Inferior parietal cortex (tissue), 1 donor: ENCODE data around the gene SMAD2.
"Not testable (repeated sequence)": the region's sequence is repeated elsewhere in the genome, so short reads cannot be mapped to it uniquely, and the experiment has no call there.

Experiments
- DNase-seq: peaks from one replicate; pipeline ENCODE4 v3.0.0-alpha.2; 2016; ENCODE audit errors: extremely low spot score

SMAD2 gene

GRCh38 chr18:47930199-47930930 is at the start of gene SMAD2:
Gene SMAD2 (minus strand): TSS chr18:47930659. CDS start chr18:47896756, 33,903 bp downstream.
- peak; percentile 43 for DNase-seq

GRCh38 chr18:47979611-47980200 is 49.2 kb upstream of the SMAD2 start:
- DNase-seq = no peak

- no peak for DNase-seq
These were observed 48.1 kb upstream of the SMAD2 start for GRCh38 chr18:47978603-47979002.

- no peak for DNase-seq
These were observed 47.7 kb upstream of the SMAD2 start for GRCh38 chr18:47978141-47978540.

DNA sequence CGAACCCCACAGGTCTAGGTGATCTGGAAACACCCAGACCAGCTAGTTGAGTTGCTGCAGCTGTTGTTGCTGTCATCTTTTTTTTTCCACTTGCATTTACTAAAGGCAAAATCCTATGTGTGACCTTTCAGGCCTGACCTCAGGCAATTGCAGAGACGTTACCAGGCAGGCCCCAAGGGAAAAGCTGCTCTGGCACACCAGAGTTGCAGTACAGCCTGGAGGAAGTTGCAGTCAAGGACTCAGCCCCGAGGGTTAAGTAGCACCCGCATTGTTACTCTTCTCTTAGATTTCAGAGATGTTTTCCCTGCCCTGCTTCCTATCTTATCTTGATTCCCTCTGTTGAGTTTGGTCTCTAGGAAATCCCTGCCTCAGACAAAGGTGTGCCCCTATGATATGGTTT is 45.2 kb upstream of the SMAD2 start:
- no peak for DNase-seq

GRCh38 chr18:47975105-47975504 is 44.6 kb upstream of the SMAD2 start:
- DNase-seq = no peak

DNA sequence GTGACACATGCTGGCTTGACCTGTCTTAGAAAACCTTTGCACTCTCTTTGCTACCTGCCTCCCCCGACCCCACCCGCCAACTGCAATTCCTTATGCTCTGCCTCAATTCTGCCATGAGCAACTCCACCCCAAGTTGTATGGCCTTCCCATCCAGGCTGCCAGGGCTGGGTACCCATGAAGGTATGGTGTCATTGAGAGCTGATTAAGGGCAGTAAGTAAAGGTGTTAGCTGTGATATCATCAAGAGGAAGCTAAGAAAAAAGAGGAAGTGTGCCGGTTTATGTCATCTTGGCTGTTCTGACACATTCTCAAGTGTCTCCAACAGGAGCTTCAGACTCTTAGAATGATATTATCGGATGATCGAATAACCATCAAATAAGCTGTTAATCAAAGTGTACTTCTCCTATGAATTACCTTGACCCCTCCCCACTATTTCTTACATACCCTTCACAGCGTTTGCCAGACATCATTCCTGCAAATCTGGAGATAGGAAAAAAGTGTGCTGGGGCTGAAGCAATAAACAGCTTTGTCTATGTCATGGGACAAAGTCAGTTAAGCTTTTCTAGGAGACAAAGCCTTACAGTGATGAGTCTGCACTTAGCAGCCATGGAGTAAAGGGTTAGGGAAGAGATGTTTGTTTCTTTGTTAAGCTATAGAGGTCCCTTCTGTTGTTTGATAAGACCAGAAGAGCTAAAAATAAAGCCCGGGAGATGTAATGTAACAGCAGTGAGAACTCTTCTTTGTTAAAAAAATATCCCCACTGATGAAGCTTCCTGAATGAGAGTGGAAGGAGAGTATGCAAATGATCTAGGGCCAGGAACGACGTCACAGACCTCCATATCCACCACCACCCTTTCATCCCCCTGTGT is 40.4 kb upstream of the SMAD2 start:
- DNase-seq = no peak

DNA sequence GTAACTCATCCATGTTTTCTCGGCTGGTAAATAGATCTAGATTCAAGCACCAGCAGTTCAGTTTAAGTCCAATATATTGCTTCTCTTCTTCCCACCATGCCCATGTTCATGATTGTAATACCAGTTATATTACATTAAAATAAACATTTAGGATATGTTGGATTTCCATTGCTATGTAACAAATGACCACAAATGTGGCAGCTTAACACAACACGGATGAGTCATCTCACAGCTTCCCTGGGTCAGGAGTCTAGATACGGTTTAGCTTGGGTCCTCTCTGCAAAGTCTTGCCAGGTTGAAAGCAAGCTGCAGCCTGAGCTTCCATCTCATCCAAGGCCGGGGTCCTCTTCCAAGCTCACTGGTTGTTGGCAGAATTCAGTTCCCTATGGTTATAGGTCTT is 39.4 kb upstream of the SMAD2 start:
- no peak for DNase-seq

DNA sequence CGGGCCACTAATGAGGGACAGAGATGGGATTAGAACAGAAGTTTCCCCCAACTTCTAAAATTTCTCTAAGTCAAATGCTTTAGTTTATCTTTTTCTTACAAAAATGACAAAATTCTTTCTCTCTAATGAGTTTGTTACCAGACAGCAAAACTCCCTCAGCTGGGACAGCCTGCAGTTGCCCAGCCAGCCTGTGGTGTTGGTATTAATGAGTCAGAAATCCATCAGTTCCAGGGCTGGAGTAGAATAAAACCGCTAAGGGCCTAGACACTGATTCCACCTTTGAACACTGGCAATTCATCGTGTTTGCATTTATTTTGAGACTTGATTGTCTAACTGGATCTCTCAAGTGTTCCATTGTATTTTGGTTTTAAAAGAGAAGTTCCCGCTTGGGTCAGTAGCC is 38.3 kb upstream of the SMAD2 start:
- DNase-seq = no peak

DNA sequence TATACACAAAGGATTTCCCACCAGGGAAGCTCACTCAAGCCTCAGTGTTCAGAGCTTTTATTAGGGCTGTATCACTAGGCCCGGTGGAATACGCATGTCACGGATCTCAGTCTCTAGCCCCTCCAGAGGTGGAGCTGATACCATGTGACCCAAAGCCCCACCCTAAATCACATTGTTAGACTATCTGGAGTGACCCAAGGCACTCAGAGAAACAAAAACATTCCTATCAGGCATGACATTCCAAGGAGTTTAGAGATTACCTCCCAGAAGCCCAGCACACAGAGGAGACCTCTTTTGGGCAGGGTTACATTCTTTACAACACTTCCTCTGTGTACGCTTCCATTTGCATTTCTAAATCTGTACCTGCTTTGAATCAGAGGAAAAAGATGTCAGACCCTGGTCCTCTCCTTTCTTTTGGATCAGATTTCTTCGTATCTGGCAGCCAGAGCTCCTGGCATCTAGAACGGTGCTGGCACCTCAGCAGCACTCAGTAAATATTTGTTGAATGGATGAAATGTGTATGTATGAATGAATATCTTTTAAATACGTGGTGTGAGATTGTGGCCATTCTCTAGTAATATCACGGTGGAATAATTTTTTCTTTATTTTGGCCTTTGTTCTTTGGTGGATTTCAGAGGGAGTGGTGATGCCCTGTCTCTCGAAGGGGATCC is 37.7 kb upstream of the SMAD2 start:
- no peak for DNase-seq

DNA sequence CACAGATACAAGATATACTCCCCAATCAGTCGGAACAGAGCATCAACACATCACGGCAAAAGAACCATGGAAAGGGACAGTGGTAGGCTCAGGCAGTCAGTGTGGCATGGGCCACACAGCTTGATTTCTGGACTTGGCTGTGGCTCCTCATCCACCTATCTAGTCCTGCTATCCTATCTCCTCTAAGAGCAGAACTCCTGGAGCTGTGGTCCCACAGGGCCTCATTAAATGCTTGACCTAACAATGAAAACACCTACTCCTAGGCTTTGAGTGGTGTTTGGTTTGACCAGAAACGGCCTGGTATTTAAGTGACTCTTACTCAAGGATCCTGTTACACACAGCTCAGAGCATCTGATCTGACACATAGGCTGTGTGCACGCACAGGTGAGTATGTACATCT is 33.6 kb upstream of the SMAD2 start:
- DNase-seq = no peak

- DNase-seq = not testable (repeated sequence)
These were observed 30.5 kb upstream of the SMAD2 start for GRCh38 chr18:47961003-47961402.

DNA sequence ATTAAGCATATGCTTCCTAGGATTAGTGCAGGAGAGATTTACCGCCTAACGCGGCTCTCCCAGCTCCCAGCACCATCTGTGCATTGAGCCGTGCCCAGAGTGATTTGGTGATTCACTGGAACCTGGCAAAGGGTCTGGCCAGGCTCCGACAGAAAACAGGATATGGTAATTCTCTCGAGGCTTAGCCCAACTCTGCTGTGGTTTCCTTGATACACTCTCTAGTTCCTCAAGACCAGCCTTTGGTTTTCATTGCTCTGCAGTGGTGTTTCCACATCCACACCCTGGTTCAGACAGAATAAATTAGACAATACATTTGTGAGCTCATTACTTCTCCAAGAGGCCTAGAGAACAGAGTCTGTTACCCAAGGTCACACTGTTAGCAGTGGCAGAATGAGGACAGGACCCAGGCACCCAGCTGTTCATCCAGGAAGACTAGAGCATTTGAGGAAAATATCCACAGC is 23.0 kb upstream of the SMAD2 start:
- peak; percentile 62 for DNase-seq

GRCh38 chr18:47950511-47950910 is 20.1 kb upstream of the SMAD2 start:
- no peak for DNase-seq

DNA sequence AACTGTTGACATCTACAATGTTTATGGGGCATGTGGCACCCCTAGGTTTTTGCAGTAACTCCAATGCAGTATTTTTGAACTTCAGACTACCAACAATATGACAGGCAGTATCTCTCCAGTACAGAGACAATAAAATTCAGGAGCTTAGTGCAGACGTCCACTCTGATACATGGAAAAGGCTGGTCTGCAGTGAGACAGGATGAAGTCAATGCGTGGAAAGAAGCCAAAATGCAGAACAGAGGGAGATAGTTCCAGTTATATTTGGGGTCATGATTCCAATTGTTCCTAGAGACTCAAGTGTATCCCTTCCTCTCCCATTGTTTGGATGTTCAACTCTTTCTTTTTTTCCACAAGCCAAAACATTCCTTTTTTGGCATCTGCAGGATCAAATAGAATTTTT is 18.7 kb upstream of the SMAD2 start:
- DNase-seq = no peak

DNA sequence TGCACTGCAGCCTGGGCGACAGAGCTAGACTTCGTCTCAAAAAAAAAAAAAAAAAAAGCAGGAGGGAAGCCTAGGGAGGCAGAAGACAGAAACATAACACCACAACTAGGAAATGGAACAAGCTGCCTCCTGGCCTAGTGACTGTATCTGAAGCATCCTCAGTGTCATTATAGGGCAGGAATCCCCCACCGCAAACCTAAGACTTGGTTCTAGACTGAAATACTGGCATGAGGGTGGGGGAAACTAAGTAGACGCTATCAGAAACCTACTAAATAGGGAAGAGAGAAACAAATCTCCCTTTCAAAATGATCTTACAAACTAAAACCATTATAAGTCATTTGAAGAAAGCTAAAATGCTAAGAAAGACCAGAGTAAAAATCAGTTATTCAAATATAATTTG is 16.4 kb upstream of the SMAD2 start:
- DNase-seq = no peak

DNA sequence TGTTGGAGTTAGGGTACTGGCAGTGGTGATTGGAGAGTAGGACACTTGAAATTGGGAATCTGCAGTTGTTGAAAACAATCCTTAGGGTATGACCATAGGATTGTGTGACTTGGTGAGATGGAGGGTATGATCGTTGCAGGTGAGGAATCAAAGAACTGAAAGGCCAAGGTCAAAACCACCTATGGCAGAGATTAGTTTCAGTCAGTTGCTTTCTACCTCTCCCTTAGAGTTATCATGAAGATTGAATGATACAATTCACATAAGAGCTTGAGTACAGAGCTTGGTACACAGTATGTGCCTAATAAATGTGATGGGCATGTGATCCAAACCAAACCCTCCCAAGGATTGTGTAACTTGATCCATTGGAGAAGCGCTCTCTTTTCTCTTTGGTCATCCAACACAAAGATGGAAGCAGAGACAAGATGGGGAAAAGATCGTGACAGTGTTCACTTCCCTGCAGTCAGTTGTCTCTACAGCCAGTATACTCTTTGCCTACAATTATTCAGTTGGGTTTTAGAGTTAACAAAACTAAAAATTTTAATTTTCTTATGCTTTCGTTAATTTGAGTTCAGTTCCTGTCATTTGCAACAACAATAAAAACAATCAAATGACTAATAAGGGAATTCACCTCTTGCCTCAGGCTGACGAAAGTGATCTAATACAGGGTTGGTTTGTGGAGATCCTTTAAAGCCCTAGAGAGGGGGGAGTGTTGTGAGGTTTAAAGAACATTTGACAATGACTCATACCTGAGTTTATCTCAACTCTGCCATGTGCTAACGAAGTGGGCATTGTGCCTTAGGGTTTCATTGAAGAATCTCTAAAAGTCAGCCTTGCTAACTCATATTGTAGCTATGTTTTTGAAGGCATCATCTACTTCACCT is 14.8 kb upstream of the SMAD2 start:
- no peak for DNase-seq

DNA sequence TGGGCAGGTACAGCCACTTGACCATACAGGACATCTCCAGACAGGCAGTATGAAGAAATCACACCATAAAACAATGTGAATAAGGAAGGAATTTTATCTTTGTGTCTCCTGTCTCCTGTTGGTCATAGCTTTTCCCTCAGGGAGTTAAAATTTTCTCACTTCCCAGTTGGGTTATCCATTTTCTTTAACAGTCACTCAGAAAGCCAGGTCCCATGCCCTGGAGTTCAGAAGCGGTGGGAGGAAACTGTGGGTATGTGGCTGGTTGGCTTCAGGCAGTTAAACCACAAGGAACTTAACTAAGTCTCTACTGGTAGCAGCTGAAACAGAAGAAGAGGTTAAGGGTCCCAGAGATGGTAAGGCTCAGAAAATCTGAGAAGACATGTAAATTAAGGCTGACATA is 6.5 kb upstream of the SMAD2 start:
- DNase-seq = no peak

DNA sequence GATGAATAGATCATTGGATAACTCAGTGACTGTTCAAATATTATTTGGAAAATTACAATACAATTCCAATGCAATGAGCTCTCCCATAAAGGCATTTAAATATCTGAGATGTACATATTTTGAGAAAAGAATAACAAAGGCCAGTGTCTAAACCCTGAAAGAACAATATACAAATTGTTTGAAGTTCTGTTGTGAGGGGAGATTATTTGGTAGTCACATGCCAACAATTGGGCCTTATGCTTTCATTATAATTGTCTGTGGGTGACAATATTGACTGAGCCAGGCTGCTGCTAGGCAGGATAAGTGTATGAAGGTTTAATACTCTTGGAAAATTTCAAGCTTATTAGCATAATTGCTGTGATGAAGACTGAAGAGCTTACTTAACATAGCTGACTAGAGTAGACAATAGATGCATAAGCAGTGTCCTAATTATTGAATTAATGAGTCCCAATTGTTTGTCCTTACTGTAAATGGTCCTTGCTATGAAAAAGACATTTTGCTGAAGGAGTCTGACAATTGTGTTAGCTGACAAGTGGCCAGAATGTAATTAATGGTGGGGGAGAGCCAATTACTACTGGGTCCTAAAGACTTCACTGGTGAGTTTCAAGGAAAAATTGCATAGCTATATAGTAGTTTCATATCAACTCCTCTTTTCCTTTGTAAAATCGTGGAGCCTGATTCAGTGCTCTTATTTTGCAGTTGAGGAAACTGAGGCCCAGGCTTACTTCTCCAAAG is 5.0 kb upstream of the SMAD2 start:
- peak; percentile 32 for DNase-seq

DNA sequence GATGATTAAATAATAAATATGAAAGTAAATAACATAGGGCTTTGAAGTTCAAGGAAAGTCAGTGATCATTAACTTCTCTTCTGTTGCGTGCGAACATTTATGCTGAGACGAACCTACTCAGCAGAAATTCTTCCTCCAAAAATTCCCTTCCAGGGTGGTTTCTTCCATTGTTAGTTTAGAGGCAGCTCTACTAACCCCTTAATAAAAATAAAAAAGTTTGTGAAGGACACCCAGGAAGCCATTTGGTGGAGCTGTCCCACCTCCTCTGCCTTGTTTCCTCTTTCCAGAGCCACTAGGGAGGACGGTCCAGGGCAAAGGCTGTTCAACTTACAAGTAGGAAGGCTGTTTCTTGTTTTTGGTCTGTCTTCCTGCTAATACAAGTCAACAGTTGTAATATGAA is 2.1 kb upstream of the SMAD2 start:
- no peak for DNase-seq
